ENCODE results near the gene FIGNL2.

DNA sequence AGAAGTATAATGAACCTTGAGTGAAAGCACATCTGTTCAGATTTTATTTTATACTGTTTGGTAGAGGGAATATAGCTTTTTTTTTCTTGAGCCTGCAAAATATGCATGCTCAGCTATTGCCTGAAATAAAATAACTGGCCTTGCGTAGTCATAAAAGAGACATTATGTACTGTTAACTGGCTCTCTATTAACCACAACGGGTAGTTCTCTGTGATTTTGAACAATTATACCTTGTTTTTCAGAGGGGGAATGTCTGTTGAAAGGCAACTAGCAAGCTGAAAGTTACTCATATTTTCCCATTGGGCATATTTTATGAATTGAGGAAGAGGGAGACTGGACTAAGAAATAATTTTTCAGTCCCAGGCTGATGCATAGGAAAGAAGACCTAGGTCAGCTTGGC lies 62.6 kb downstream of the FIGNL2 start:
- TF ChIP-seq, protein P1, sequence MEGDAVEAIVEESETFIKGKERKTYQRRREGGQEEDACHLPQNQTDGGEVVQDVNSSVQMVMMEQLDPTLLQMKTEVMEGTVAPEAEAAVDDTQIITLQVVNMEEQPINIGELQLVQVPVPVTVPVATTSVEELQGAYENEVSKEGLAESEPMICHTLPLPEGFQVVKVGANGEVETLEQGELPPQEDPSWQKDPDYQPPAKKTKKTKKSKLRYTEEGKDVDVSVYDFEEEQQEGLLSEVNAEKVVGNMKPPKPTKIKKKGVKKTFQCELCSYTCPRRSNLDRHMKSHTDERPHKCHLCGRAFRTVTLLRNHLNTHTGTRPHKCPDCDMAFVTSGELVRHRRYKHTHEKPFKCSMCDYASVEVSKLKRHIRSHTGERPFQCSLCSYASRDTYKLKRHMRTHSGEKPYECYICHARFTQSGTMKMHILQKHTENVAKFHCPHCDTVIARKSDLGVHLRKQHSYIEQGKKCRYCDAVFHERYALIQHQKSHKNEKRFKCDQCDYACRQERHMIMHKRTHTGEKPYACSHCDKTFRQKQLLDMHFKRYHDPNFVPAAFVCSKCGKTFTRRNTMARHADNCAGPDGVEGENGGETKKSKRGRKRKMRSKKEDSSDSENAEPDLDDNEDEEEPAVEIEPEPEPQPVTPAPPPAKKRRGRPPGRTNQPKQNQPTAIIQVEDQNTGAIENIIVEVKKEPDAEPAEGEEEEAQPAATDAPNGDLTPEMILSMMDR (IDR thresholded peaks at IDR 0.05): no peak
- no peak for TF ChIP-seq POLR2A (IDR thresholded peaks at IDR 0.05)
- TF ChIP-seq POLR2AphosphoS5 (IDR thresholded peaks at IDR 0.05): no peak
